ENCODE results near the gene PSD4. TPM values are rescaled to one million over a fixed set of nuclear protein-coding genes. Genes with fewer than 3 reads are reported as not detected.

Gene PSD4
- polyA plus RNA-seq, 12 donors, result 1.0 to 23.0 (median 1.8) TPM; not detected in 1

- peak; percentile 57 for DNase-seq
Measured at GRCh38 chr2:113203901-113204519, 30.2 kb downstream of the PSD4 start.

- no peak for DNase-seq
Measured at GRCh38 chr2:113206251-113206650, 32.5 kb downstream of the PSD4 start.

- no peak for DNase-seq
Measured at GRCh38 chr2:113207021-113207420, 33.2 kb downstream of the PSD4 start.

DNA sequence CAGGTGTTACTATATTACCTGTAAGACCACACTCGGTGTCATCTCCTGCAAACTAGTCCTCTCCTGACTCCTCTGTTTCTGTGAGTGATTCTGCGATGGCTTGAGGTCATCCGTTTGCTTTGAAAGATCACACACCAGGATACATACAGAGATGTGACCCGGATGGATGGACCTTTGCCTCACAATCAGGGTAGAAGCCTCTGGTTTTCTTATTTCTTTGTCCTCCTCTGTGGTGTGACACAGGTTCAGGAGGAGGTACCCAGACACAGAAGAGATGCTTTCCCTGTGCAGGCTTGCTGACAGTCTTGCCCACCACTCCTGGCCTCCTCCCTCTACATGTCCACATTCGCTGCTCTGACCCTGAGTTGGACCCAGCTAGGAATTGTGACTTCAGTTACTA lies 34.6 kb downstream of the PSD4 start:
- DNase-seq, result no peak

DNA sequence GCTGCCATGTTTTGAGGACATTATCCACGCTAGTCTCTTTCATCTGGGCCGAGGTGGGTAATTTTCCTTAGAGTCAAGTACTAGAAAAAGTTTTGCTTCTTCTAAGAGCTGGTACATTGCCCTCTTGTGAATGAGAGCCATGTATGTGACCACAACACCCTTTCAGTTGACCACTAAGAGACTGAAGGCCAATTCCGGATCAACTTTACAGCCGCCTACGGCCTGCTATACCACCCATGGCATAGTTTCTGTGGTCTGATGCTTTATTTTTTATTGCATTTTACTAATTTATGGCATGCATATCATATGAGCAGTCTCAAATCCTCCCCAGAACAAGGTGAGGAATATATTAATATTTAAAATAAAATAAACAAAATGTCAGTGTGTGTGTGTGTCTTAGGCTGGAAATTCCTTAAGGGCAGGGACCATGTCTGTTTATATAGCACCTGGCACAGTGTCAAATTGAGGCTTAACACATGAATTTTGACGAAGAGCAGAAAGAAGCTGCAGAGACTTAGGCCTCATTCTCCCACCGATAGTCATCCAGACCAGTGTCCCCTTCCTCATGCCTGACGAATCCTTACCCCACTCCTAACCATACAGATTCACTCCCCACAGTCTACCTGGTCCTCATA lies 35.4 kb downstream of the PSD4 start:
- no peak for DNase-seq

- no peak for DNase-seq
Measured at GRCh38 chr2:113209646-113210171, 35.9 kb downstream of the PSD4 start.

DNA sequence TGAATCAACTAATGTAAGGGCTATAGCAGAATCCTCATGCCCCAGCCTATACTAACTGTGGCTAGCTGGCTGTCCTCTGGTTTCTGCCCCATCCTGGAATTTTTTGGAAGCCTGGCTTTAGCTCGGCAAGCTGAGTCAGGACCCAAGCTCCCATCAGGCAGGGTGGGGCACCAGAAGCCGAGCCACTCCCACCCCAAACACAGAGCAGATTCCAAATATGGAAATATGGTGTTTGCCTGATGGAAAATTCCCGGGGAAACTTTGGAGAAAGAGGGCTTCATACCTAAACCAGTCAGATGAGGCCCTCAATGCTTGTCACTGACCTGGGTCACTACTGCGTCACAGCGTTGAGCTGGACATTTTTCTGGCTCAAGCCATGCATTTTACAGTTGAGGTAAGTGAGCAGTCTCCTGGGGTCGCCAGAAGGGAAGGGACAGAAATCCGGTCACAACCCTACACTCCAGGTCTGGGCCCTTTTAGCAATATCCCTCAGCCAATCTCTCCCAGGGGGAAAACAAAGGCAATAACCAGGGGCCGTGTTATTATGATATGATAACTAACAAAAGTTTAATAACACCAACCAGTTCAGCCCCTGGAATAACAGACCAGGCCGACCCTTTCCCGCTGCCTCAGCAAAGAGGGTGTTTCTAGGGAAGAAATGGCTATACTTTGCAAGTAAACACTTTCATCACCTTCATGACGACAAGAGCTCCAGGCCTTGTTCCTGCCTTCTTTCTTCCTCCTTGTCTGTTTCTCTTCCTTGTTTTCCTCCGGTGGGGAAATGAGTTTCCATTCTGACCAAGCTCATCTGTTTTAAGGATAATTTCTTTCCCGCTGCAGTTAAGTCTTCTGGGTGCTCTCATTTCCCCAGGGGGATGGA lies 37.7 kb downstream of the PSD4 start:
- DNase-seq, result no peak

DNA sequence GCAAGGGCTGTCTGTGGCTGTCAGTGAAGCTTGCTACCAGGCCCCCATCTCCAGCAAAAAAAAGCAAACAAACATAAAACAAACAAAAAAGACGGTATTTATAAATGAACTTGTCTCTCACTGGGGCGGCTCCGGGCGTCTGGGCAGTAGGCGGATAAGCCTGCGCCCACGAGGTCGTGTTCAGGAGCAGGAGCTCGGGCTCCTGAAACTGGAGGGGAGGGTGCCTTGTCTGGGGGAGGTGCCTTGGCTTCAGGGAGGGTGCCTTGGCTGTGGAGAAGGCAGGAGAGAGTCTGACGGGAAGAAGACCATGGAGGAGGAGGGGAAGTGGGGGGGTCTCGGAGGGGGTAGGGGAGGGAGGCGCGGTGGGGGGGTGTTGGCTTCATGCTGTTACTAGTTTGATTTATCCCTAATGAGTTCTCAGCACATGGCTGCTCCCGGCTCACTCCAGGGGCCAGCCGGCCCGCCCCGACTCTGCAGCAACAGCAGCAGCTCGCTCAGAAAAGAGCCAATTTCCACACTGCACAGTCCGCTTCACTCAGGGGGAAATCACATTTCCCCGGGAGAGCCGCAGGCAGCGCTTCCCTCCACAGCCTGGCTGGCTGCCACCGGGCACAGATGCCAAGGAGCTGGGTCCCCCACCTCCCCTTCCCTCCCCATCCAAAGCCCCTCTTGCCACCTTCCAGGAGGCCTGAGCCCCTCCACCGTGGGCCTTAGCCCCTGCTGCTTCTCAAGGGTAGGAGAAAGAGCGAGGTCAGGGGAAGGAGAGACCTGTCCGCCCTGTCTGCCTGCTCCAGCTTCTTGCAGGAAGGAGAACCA lies 38.7 kb downstream of the PSD4 start:
- no peak for DNase-seq

- no peak for DNase-seq
Measured at GRCh38 chr2:113213061-113213930, 39.5 kb downstream of the PSD4 start.

DNA sequence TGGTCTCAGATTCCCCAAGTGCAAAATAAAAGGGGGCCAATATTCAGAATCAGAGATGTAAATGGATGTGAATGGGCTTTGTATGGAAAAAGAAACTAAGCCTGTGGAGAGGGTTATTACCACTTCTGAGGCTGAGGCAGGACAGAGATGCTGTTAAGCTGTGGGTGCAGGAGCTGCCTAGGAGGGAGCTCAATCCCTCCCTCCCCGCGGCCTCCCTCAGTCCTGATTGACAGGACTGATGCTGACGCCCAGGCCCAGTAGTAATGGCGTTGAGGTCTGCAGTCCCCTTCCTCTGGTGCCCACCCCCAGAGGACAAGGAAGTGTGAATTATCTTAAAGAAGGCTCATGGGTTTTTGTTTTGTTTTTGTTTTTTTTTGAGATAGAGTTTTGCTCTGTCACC lies 40.4 kb downstream of the PSD4 start:
- DNase-seq, result no peak

DNA sequence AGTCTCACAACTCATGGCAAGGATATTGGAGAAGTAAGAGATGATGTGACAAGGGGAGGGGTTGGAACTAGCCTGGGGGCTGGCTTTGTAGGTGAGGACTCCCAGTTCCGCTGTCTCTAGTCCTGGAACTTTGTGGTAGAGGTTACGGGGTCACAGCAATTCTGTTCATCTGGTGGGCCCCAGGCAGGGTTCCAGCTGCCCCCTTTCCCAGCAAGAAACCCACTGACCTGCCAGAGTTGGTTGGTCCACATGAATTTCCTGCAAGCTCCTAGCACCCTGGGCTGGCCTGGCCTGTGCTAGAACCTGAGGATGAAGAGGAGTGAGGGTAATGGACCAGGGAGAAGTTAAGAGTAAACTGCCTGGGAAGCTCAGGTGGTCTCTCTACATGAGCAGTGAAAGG lies 41.3 kb downstream of the PSD4 start:
- no peak for DNase-seq

DNA sequence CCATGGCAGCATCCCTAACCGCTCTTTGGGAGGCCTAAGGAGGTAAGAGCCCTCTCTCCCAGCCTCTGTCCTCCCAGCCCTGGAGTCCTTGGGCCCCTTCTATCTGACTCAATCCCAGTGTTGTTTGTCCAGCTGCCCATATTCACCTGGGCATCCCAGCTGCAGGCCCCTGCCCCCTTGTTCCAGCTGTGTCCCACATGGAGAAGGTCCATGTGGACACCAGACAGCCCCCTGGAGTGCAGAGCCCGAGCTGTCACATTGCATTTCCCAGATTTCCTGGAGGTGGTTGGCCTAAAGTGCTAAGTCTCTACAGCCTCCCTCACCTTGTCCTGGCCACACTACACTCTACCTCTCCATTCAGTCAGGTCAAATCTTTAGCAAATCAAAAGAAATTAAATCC lies 42.5 kb downstream of the PSD4 start:
- DNase-seq, result no peak

DNA sequence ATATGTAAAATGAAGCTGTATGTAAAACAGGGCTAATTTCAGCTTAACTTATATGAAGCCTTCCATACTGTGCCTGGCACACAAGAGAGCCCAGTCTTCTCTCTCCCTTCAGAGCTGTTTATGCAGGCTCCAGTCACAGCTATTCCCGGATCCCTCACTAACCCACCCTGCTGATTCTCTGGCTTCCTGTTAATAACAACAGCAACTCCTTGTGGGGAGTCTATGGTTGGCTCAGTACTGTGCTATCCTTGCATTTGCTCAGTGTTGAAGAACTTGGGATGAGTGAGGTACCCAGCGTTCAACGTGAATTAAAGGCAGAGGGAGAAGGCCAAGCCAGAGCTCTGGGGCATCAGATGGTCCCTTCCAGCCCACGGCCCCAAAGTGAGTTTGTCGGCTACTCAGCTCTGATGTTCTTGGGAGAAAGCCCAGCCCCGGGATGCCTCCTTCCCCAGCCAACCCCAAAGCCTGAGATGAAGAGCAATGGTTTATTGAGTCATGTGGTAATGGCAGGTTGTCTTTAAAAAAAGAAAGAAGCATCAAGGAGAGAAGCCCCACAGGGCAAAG lies 43.2 kb downstream of the PSD4 start:
- no peak for DNase-seq

- DNase-seq, result no peak
Measured at GRCh38 chr2:113217455-113218282, 43.9 kb downstream of the PSD4 start.

GRCh38 chr2:113218283-113219091 lies 44.7 kb downstream of the PSD4 start:
- no peak for DNase-seq

DNA sequence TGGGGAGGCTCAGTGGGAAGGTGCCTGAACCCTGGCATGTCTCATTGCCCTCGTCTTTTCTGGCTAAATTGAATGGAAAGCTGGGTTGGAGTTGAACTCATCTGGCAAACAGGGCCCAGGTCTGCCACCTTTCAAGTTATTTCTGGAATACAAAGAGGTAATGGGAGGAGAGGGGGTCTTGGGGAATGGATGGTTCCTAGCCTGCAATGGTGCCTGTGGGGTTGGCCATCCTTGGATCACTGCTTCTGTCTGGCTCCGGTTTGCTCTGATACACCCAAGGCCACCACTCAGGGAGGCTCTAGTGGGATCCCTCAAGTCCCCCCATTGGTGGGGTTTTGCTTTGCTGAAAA lies 45.3 kb downstream of the PSD4 start:
- no peak for DNase-seq

DNA sequence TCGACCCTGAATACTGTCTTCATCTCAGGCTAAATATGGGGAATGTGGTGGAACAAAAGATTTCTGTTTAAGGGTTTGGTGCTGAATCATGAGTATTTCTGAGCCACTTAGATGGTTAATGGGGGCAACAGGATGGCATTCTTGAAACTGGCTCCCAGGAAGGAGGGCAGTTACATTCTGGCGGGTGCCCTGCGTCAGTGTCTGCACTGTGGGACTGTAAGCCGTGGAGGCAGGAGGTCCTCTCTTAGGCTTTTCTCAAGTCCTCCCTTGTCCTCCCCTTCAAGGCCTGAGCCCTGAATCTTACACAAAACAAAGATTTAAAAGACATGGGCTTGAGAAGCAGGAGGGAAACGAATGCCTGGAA lies 45.7 kb downstream of the PSD4 start:
- no peak for DNase-seq

DNA sequence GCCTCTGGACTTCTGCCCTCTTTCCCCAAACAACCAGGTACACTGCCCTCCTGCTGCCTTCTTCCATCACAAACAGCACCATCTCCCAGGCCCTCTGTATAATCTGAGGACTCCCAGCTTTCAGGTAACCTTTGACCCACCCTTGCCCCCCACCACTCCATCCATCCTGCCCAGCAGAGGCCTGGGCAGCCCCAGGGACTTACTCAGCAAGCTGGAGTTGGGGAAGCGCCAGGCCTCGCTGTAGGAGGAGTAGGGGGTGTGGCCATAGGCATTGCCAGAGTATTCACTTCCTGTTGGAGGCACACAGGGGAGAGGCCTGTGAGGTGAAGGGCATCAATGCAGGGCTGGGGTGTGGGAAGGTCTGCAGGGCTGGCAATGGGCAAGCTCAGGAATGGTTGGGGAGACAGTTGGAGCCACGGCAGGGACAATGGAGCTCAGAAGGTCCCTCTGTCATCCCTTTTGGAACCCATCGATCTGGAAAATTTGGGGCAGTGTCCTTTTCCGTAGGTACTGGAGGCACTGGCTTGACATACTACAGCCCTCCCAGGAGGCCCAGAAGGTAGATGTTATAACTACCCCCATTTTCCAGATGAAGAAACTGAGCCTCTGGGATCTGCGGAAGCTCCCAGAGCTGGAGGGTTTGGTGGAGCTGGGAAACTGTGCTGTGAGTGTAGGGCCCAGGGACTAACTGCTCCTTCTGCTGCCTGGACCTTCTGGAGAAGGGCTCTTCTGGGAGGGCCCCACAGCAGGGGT lies 46.3 kb downstream of the PSD4 start:
- no peak for DNase-seq
